Activated T-helper 1 cell treated with Interleukin-2 at 50 U/mL for 16 hours (primary cell): ENCODE measurements around the gene ACCSL.

Experiments
- DNase-seq: peaks from one replicate; pipeline ENCODE4 v3.0.0-alpha.2; 2020; ENCODE audit warnings: low read depth

ACCSL gene

GRCh38 chr11:44097821-44098220, 50.0 kb downstream of the ACCSL start:
- no peak for DNase-seq

- DNase-seq: no peak
Measured at GRCh38 chr11:44101098-44101497, 53.3 kb downstream of the ACCSL start.

GRCh38 chr11:44104481-44105294, 56.9 kb downstream of the ACCSL start:
- DNase-seq: no peak

- DNase-seq: no peak
Measured at GRCh38 chr11:44108260-44108659, 60.5 kb downstream of the ACCSL start.
